ENCODE measurements around the gene KCNJ8. TPM values are rescaled to one million over a fixed set of nuclear protein-coding genes. Genes with fewer than 3 reads are reported as not detected.

KCNJ8 gene
- total RNA-seq, 1 donor from 2014 or later, result 27.8 TPM

GRCh38 chr12:21759737-21760136 is 14.8 kb downstream of the KCNJ8 start:
- DNase-seq (ENCODE audit: low spot score in 2 of 2), result no peak
- intact Hi-C loops (cut with DNase I), result no loop called here

DNA sequence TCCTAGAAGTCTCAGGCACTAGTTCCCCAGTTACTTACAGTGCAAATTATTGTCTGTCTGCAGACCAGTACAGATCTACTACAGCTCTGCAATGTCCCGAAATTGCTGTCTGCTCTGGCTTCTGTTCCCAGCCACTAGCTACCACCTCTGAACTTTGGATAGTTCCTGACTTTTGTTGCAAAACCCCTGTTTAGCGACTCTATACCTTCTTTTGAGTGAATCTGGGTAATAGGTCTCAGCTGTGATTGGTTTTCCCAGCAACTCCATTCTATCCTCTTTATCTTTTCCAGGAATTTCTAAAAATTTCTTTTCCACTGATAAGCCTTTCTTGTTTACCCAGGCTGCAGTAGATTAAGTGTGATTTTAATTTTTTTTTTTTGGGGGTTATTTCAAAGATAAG is 16.8 kb downstream of the KCNJ8 start:
- no peak overlapping the region for H3K4me3 ChIP-seq
- no peak for DNase-seq (ENCODE audit: low spot score in 2 of 2)
- no peaks in the 10 kb centered on the region for H3K36me3 ChIP-seq
- H3K27ac ChIP-seq, result no peak overlapping the region
- no peaks in the 10 kb centered on the region for H3K27me3 ChIP-seq
- no peaks in the 10 kb centered on the region for H3K4me1 ChIP-seq
- TF ChIP-seq, protein P1, sequence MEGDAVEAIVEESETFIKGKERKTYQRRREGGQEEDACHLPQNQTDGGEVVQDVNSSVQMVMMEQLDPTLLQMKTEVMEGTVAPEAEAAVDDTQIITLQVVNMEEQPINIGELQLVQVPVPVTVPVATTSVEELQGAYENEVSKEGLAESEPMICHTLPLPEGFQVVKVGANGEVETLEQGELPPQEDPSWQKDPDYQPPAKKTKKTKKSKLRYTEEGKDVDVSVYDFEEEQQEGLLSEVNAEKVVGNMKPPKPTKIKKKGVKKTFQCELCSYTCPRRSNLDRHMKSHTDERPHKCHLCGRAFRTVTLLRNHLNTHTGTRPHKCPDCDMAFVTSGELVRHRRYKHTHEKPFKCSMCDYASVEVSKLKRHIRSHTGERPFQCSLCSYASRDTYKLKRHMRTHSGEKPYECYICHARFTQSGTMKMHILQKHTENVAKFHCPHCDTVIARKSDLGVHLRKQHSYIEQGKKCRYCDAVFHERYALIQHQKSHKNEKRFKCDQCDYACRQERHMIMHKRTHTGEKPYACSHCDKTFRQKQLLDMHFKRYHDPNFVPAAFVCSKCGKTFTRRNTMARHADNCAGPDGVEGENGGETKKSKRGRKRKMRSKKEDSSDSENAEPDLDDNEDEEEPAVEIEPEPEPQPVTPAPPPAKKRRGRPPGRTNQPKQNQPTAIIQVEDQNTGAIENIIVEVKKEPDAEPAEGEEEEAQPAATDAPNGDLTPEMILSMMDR (IDR thresholded peaks at IDR 0.05), result no peak
- no peaks in the 10 kb centered on the region for H3K9me3 ChIP-seq
- intact Hi-C loops (cut with DNase I), result no loop called here

More at GRCh38 chr12:21759737-21760136, 14.8 kb downstream of the KCNJ8 start:
- Histone ChIP-seq H3K27ac (no peak overlapping the region), H3K9me3 (no peaks in the 10 kb centered on the region), H3K4me1 (no peaks in the 10 kb centered on the region), H3K4me3 (no peak overlapping the region), H3K27me3 (no peaks in the 10 kb centered on the region), H3K36me3 (no peaks in the 10 kb centered on the region)
- TF ChIP-seq, protein P1 (IDR thresholded peaks at IDR 0.05), result no peak

- Histone ChIP-seq H3K4me1 (no peaks in the 10 kb centered on the region), H3K9me3 (no peaks in the 10 kb centered on the region), H3K27me3 (no peaks in the 10 kb centered on the region), H3K27ac (no peak overlapping the region), H3K4me3 (no peak overlapping the region), H3K36me3 (no peaks in the 10 kb centered on the region)
- intact Hi-C loops (cut with DNase I), result no loop called here
- DNase-seq (ENCODE audit: low spot score in 2 of 2), result no peak
- TF ChIP-seq, protein P1 (IDR thresholded peaks at IDR 0.05), result no peak
Observed at GRCh38 chr12:21756699-21757098, 17.8 kb downstream of the KCNJ8 start.

GRCh38 chr12:21751517-21751916 is 23.0 kb downstream of the KCNJ8 start:
- Histone ChIP-seq H3K36me3 (no peaks in the 10 kb centered on the region), H3K9me3 (no peaks in the 10 kb centered on the region), H3K4me3 (no peak overlapping the region), H3K27me3 (no peaks in the 10 kb centered on the region), H3K27ac (no peak overlapping the region), H3K4me1 (no peaks in the 10 kb centered on the region)
- DNase-seq (ENCODE audit: low spot score in 2 of 2), result no peak
- intact Hi-C loops (cut with DNase I), result no loop called here
- TF ChIP-seq, protein P1 (IDR thresholded peaks at IDR 0.05), result no peak

DNA sequence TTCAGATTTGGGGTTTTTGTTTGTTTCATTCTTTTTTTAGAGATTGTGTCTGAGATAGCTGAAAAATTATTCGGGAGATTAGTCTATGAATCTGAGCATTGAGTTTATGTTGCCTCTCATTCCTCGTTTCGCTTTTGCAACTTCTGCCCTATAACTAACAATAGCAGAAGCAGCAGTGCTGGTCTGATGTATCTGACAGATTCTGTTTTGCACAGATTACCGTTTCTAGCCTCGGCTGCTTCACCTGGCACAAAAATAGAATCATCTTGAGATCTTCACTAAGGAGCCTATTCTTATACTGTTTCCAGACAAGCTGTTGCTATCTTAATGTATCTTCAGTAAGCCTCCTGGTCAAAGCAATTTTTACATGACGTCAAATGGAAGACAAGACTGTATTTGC is 29.2 kb downstream of the KCNJ8 start:
- Histone ChIP-seq H3K27ac (no peak overlapping the region), H3K4me3 (no peak overlapping the region), H3K9me3 (peaks cover 0 to 2% of the 10 kb centered on the region in 2 donors), H3K36me3 (no peaks in the 10 kb centered on the region), H3K4me1 (no peaks in the 10 kb centered on the region), H3K27me3 (no peaks in the 10 kb centered on the region)
- DNase-seq (ENCODE audit: low spot score in 2 of 2), result no peak
- TF ChIP-seq, protein P1 (IDR thresholded peaks at IDR 0.05), result no peak
- intact Hi-C loops (cut with DNase I), result no loop called here

DNA sequence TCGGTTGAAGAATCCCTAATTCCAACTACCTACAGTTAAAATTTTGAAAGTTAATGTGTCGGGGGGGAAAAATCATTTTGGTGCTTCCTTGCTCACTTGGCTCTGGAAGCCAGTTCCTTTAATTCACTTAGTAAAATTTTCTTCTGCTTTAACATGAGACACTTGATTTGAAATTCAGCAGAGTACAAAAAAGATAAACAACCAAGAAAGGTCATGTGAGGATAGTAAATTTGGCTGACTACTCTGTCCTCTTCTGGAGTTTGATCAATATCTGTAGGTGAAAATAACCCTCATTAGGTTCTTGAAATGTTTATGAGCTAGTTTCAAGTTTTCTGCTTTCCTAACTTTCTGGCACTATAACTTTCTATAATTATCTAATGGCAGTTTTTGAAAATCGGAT is 43.4 kb downstream of the KCNJ8 start:
- no peaks in the 10 kb centered on the region for H3K36me3 ChIP-seq
- H3K9me3 ChIP-seq, result peaks cover 0 to 11% of the 10 kb centered on the region in 2 donors
- no peaks in the 10 kb centered on the region for H3K4me1 ChIP-seq
- no peak for DNase-seq (ENCODE audit: low spot score in 2 of 2)
- no peaks in the 10 kb centered on the region for H3K27me3 ChIP-seq
- intact Hi-C loops (cut with DNase I), result no loop called here
- H3K4me3 ChIP-seq, result no peak overlapping the region
- no peak overlapping the region for H3K27ac ChIP-seq
- TF ChIP-seq, protein P1 (IDR thresholded peaks at IDR 0.05), result no peak
